HG03045 (cell line): ENCODE results near the gene ISM1.

Experiments
- ATAC-seq: cut with Tn5 transposase; IDR thresholded peaks from one replicate; pipeline ENCODE4 v1.9.1; 2021; ENCODE audit warnings: mild to moderate bottlenecking, moderate library complexity; ENCODE audit not compliant: unreplicated experiment

Gene ISM1

GRCh38 chr20:13302647-13303450 lies 81.8 kb downstream of the ISM1 start:
- no peak for ATAC-seq

- no peak for ATAC-seq
Observed at GRCh38 chr20:13305284-13305683, 84.2 kb downstream of the ISM1 start.

GRCh38 chr20:13307562-13308163 lies 86.6 kb downstream of the ISM1 start:
- no peak for ATAC-seq

GRCh38 chr20:13312300-13312699 lies 91.2 kb downstream of the ISM1 start:
- ATAC-seq, result no peak

GRCh38 chr20:13313201-13313600 lies 92.1 kb downstream of the ISM1 start:
- ATAC-seq, result no peak

GRCh38 chr20:13317439-13317838 lies 96.4 kb downstream of the ISM1 start:
- no peak for ATAC-seq

GRCh38 chr20:13318871-13319521 lies 97.9 kb downstream of the ISM1 start:
- ATAC-seq, result no peak

- no peak for ATAC-seq
Observed at GRCh38 chr20:13320702-13321101, 99.6 kb downstream of the ISM1 start.

GRCh38 chr20:13321416-13321815 lies 100.3 kb downstream of the ISM1 start:
- no peak for ATAC-seq

GRCh38 chr20:13322198-13322597 lies 101.1 kb downstream of the ISM1 start:
- no peak for ATAC-seq

GRCh38 chr20:13322621-13323020 lies 101.5 kb downstream of the ISM1 start:
- ATAC-seq, result no peak

GRCh38 chr20:13325033-13325432 lies 104.0 kb downstream of the ISM1 start:
- ATAC-seq, result no peak

- ATAC-seq, result no peak
Observed at GRCh38 chr20:13325796-13326340, 104.8 kb downstream of the ISM1 start.

GRCh38 chr20:13331536-13331935 lies 110.5 kb downstream of the ISM1 start:
- ATAC-seq, result no peak

GRCh38 chr20:13333036-13333435 lies 112.0 kb downstream of the ISM1 start:
- ATAC-seq, result no peak

GRCh38 chr20:13333793-13334192 lies 112.7 kb downstream of the ISM1 start:
- no peak for ATAC-seq

GRCh38 chr20:13336308-13337089 lies 115.4 kb downstream of the ISM1 start:
- peak; percentile 53 for ATAC-seq

- no peak for ATAC-seq
Observed at GRCh38 chr20:13337090-13337784, 116.2 kb downstream of the ISM1 start.

GRCh38 chr20:13338097-13338661 lies 117.1 kb downstream of the ISM1 start:
- ATAC-seq, result no peak

- no peak for ATAC-seq
Observed at GRCh38 chr20:13338999-13339411, 117.9 kb downstream of the ISM1 start.
